Nephron progenitor cell (in vitro differentiated cells): ENCODE measurements around the gene PTGIS.

Experiments used
- DNase-seq: peaks from one replicate; pipeline ENCODE4 v3.0.0; 2021
- H3K27ac Mint-ChIP-seq: 2 replicates; pipeline ENCODE4 v1.8.0; 2021; ENCODE audit warnings: mild to moderate bottlenecking, moderate library complexity, mixed read lengths
- H3K27me3 Mint-ChIP-seq: 2 replicates; pipeline ENCODE4 v1.8.0; 2021; ENCODE audit warnings: mild to moderate bottlenecking, low read depth, mixed read lengths; ENCODE audit not compliant: poor library complexity
- H3K36me3 Mint-ChIP-seq: 2 replicates; pipeline ENCODE4 v1.8.0; 2021; ENCODE audit warnings: low read depth, mixed read lengths
- H3K4me1 Mint-ChIP-seq: 2 replicates; pipeline ENCODE4 v1.8.0; 2021; ENCODE audit warnings: mixed read lengths
- H3K4me3 Mint-ChIP-seq: 2 replicates; pipeline ENCODE4 v1.8.0; 2021; ENCODE audit warnings: mild to moderate bottlenecking, moderate library complexity, mixed read lengths
- H3K9me3 Mint-ChIP-seq: 2 replicates; pipeline ENCODE4 v1.8.0; 2021; ENCODE audit warnings: mild to moderate bottlenecking, moderate library complexity, mixed read lengths
- CTCF ChIP-seq: fragments of 200-600 bp; sonication (generic); IDR thresholded peaks from 2 replicates; pipeline ENCODE4 v1.5.0; 2021; ENCODE audit warnings: antibody characterized with exemption

PTGIS gene

GRCh38 chr20:49460131-49460530 lies 107.8 kb downstream of the PTGIS start:
- TF ChIP-seq CTCF, result no peak
- Mint-ChIP-seq H3K36me3 (no peaks in the 10 kb centered on the region), H3K27me3 (peaks cover 40% of the 10 kb centered on the region), H3K9me3 (no peaks in the 10 kb centered on the region), H3K4me1 (peaks cover 7% of the 10 kb centered on the region), H3K27ac (no peak overlapping the region), H3K4me3 (no peak overlapping the region)
- DNase-seq, result no peak

- no peak for TF ChIP-seq CTCF
- peaks cover 40% of the 10 kb centered on the region for H3K27me3 Mint-ChIP-seq
- no peak overlapping the region for H3K27ac Mint-ChIP-seq
- H3K36me3 Mint-ChIP-seq, result no peaks in the 10 kb centered on the region
- H3K4me1 Mint-ChIP-seq, result peaks cover 7% of the 10 kb centered on the region
- H3K9me3 Mint-ChIP-seq, result no peaks in the 10 kb centered on the region
- no peak for DNase-seq
- no peak overlapping the region for H3K4me3 Mint-ChIP-seq
Measured at GRCh38 chr20:49459684-49460083, 108.3 kb downstream of the PTGIS start.

- Mint-ChIP-seq H3K4me3 (no peak overlapping the region), H3K36me3 (no peaks in the 10 kb centered on the region), H3K4me1 (peaks cover 7% of the 10 kb centered on the region), H3K27me3 (peaks cover 43% of the 10 kb centered on the region), H3K27ac (no peak overlapping the region), H3K9me3 (peaks cover 2% of the 10 kb centered on the region)
- DNase-seq, result no peak
- TF ChIP-seq CTCF, result no peak
Measured at GRCh38 chr20:49457444-49457843, 110.5 kb downstream of the PTGIS start.

GRCh38 chr20:49456646-49457045 lies 111.3 kb downstream of the PTGIS start:
- peaks cover 45% of the 10 kb centered on the region for H3K27me3 Mint-ChIP-seq
- H3K4me3 Mint-ChIP-seq, result no peak overlapping the region
- no peak overlapping the region for H3K27ac Mint-ChIP-seq
- no peaks in the 10 kb centered on the region for H3K36me3 Mint-ChIP-seq
- H3K4me1 Mint-ChIP-seq, result peaks cover 7% of the 10 kb centered on the region
- DNase-seq, result no peak
- peaks cover 4% of the 10 kb centered on the region for H3K9me3 Mint-ChIP-seq
- TF ChIP-seq CTCF, result no peak

GRCh38 chr20:49455691-49456090 lies 112.2 kb downstream of the PTGIS start:
- Mint-ChIP-seq H3K36me3 (no peaks in the 10 kb centered on the region), H3K4me1 (peaks cover 7% of the 10 kb centered on the region), H3K4me3 (no peak overlapping the region), H3K9me3 (peaks cover 4% of the 10 kb centered on the region), H3K27ac (no peak overlapping the region), H3K27me3 (peaks cover 54% of the 10 kb centered on the region)
- DNase-seq, result no peak
- TF ChIP-seq CTCF, result no peak
